ENCODE data around the gene AVEN.
"Not testable (repeated sequence)": the region's sequence is repeated elsewhere in the genome, so short reads cannot be mapped to it uniquely, and the experiment has no call there.

The AVEN gene

GRCh38 chr15:34038871-34039789, at the start of gene AVEN:
Gene AVEN (minus strand): TSS chr15:34039204. CDS start chr15:34039046, 158 bp downstream.
- DNase-seq: peak; percentile 58 to 59

GRCh38 chr15:34085746-34086145, 46.7 kb upstream of the AVEN start:
- DNase-seq: no peak

GRCh38 chr15:34084086-34084485, 45.1 kb upstream of the AVEN start:
- no peak for DNase-seq

GRCh38 chr15:34079904-34080303, 40.9 kb upstream of the AVEN start:
- DNase-seq: no peak

GRCh38 chr15:34078900-34079299, 39.9 kb upstream of the AVEN start:
- DNase-seq: no peak

GRCh38 chr15:34076785-34077184, 37.8 kb upstream of the AVEN start:
- no peak for DNase-seq

- DNase-seq: no peak
Measured at GRCh38 chr15:34070003-34070402, 31.0 kb upstream of the AVEN start.

GRCh38 chr15:34065941-34066340, 26.9 kb upstream of the AVEN start:
- no peak for DNase-seq

- no peak for DNase-seq
Measured at GRCh38 chr15:34065261-34065660, 26.3 kb upstream of the AVEN start.

GRCh38 chr15:34064438-34064837, 25.4 kb upstream of the AVEN start:
- DNase-seq: no peak

- no peak for DNase-seq
Measured at GRCh38 chr15:34059946-34060345, 20.9 kb upstream of the AVEN start.

GRCh38 chr15:34059476-34059875, 20.5 kb upstream of the AVEN start:
- no peak for DNase-seq

GRCh38 chr15:34056911-34057310, 17.9 kb upstream of the AVEN start:
- DNase-seq: no peak

- no peak for DNase-seq
Measured at GRCh38 chr15:34055868-34056595, 17.0 kb upstream of the AVEN start.

GRCh38 chr15:34054081-34054707, 15.2 kb upstream of the AVEN start:
- no peak for DNase-seq

GRCh38 chr15:34050385-34050784, 11.4 kb upstream of the AVEN start:
- not testable (repeated sequence) for DNase-seq

- no peak for DNase-seq
Measured at GRCh38 chr15:34049112-34049511, 10.1 kb upstream of the AVEN start.

GRCh38 chr15:34047893-34048775, 9.1 kb upstream of the AVEN start:
- DNase-seq: no peak

GRCh38 chr15:34046471-34047145, 7.6 kb upstream of the AVEN start:
- DNase-seq: no peak

- no peak for DNase-seq
Measured at GRCh38 chr15:34043813-34044212, 4.8 kb upstream of the AVEN start.

GRCh38 chr15:34043391-34043790, 4.4 kb upstream of the AVEN start:
- no peak for DNase-seq

- DNase-seq: peak in 1 of 2 donors; percentile 12
Measured at GRCh38 chr15:34039790-34040113, 748 bp upstream of the AVEN start.

All from inflammatory macrophage treated with lipopolysaccharide for 1 hour (primary cell).